Measurements from ENCODE around the gene PITPNB.

DNA sequence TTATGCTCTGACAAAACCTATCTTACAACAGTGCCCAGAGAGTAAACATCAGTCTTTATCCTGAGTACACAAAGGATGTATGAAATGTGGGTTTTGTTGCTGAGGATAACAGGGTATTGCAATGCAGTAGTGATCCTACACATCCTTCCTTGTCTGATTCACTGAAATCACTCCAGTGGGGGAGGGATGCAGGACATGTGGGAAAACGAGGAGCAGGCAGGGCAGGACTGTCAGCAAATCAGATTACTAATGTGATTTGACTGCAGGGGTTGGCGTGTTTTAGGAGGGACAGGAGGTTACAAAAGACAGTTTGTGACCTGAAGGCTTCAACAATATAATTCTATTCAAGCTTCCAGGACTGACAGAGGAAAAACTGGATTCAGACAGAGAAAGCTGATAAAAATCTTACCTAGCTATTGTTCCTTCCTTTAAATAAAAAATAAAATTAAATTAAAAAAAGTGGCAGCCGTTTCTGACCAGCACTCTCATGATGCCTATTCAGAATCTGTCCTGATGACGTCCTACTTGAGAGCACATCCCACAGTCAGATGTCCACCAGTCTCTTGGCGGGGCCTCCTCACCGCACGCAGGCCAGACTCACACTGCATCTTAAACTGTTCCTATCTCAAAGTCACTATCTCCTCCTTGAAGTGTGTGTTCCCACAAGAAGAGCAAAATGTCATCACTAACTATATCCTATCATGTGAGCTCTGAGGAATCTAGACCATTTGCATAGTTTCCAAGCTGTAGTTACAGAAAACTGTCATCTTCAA lies 66.9 kb downstream of the PITPNB start:
- no peak for TF ChIP-seq EP300 (IDR thresholded peaks at IDR 0.05)
- TF ChIP-seq POLR2A (IDR thresholded peaks at IDR 0.05): no peak
